K562 (cell line): ENCODE data around the gene PEAR1. TPM values are rescaled to one million over a fixed set of nuclear protein-coding genes. Genes with fewer than 3 reads are reported as not detected.

Experiments
- ARID1B ChIP-seq: fragments of 450-650 bp; IDR thresholded peaks from 2 replicates; pipeline ENCODE4 v1.6.1; 2016; ENCODE audit warnings: antibody characterized with exemption, mild to moderate bottlenecking, inconsistent platforms
- ATF1 ChIP-seq, 2 experiments: fragments of 450-650 bp in 1 of 2; IDR thresholded peaks; 2 replicates each; pipeline ENCODE4 v1.6.1; 2016; ENCODE audit warnings: missing compliant biosample characterization in 1 of 2, missing genetic modification characterization in 1 of 2
- HLTF ChIP-seq: fragments of 450-650 bp; IDR thresholded peaks from 2 replicates; pipeline ENCODE4 v1.6.1; 2016
- MTA1 ChIP-seq: fragments of 450-650 bp; IDR thresholded peaks from 2 replicates; pipeline ENCODE4 v1.6.1; 2017; ENCODE audit warnings: borderline replicate concordance
- ZBTB7A ChIP-seq: IDR thresholded peaks from 2 replicates; pipeline ENCODE4 v1.6.1; 2011; ENCODE audit warnings: low read depth, mild to moderate bottlenecking, low read length, moderate library complexity, borderline replicate concordance; ENCODE audit not compliant: control insufficient read depth
- polyA plus RNA-seq, 8 experiments: library from polyadenylated mRNA; depleted of rRNA in 4 of 8; stranded (reverse) in 5 of 8; unstranded in 3 of 8; fragments of >200 nt; fragmentation: Nextera tagmentation in 2 of 8; fragmentation: Illumina TruSeq in 1 of 8; extraction: Ambion mirVana in 2 of 8; extraction: Trizol in 1 of 8; gene quantifications; 2 replicates each; pipeline versions ENCODE4 v1.2.1 to v1.2.3, GENCODE V29; 2011 to 2014; ENCODE audit warnings: inconsistent platforms in 1 of 8, missing spikeins in 1 of 8
- total RNA-seq, 7 experiments: library from RNA; depleted of rRNA in 6 of 7; stranded (reverse); fragments of >200 nt in 6 of 7; fragmentation: Illumina TruSeq in 2 of 7; extraction: Trizol in 2 of 7; gene quantifications; 2 replicates each; pipeline versions ENCODE4 v1.2.1 to v1.2.3, GENCODE V29; 2011 to 2021; ENCODE audit warnings: low replicate concordance in 1 of 7
- TF ChIP-seq, protein P1 (sequence below), 2 experiments: fragments of 450-650 bp in 1 of 2; sonication (generic) in 1 of 2; formaldehyde crosslinking in 1 of 2; IDR thresholded peaks; 2 replicates each; pipeline versions ENCODE4 v1.7.1 to v1.9.0; 2016 to 2022; ENCODE audit warnings: inconsistent platforms in 1 of 2, mild to moderate bottlenecking in 1 of 2, missing genetic modification reagents in 1 of 2
- TF ChIP-seq, protein P2 (sequence below): fragments of 450-650 bp; formaldehyde crosslinking; IDR thresholded peaks from 2 replicates; pipeline ENCODE4 v1.4.0; 2022; ENCODE audit warnings: missing genetic modification characterization
- TF ChIP-seq, protein P3 (sequence below): fragments of 450-650 bp; formaldehyde crosslinking; IDR thresholded peaks from 2 replicates; pipeline ENCODE4 v1.4.0; 2020; ENCODE audit warnings: mild to moderate bottlenecking, moderate library complexity
- TF ChIP-seq, protein P4 (sequence below): fragments of 450-650 bp; formaldehyde crosslinking; IDR thresholded peaks from 2 replicates; pipeline ENCODE4 v1.4.0; 2022; ENCODE audit warnings: missing genetic modification characterization
- TF ChIP-seq, protein P5 (sequence below): IDR thresholded peaks from 2 replicates; pipeline ENCODE4 v1.6.1; 2016; ENCODE audit warnings: missing genetic modification characterization, missing compliant biosample characterization

PEAR1 gene
- total and polyA plus RNA-seq, 9 of the 15 experiments (the other 6 are each of a cell fraction or from before 2014, with no cell fraction given), result 0.87 to 13.9 (median 6.1) TPM

DNA sequence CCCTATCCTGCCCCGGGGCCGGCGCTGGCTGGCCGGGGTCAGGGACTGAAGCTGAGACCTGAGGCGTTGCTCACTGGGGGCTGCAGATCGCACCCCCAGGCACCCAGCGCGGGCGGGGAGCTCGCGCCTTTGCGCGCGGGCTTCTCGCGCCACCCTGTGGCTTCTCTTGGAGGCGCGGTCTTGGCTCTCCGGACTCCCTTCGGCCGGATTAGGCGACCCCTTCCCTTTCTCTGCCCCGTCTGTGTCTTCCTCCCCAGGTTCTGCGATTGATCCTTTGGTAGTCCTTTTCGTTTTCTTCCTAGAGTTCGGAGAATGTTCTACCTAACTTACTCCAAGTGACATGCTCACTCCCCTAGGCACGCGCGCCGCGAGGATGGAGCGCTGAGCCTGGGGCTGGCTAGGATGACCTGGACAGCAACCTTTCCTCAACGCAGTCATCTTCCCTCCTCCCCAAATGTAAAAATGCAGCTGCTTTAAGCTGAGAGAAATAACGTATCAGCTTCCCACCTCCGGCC lies 33.3 kb upstream of the PEAR1 start (continued):
- TF ChIP-seq, protein P1, sequence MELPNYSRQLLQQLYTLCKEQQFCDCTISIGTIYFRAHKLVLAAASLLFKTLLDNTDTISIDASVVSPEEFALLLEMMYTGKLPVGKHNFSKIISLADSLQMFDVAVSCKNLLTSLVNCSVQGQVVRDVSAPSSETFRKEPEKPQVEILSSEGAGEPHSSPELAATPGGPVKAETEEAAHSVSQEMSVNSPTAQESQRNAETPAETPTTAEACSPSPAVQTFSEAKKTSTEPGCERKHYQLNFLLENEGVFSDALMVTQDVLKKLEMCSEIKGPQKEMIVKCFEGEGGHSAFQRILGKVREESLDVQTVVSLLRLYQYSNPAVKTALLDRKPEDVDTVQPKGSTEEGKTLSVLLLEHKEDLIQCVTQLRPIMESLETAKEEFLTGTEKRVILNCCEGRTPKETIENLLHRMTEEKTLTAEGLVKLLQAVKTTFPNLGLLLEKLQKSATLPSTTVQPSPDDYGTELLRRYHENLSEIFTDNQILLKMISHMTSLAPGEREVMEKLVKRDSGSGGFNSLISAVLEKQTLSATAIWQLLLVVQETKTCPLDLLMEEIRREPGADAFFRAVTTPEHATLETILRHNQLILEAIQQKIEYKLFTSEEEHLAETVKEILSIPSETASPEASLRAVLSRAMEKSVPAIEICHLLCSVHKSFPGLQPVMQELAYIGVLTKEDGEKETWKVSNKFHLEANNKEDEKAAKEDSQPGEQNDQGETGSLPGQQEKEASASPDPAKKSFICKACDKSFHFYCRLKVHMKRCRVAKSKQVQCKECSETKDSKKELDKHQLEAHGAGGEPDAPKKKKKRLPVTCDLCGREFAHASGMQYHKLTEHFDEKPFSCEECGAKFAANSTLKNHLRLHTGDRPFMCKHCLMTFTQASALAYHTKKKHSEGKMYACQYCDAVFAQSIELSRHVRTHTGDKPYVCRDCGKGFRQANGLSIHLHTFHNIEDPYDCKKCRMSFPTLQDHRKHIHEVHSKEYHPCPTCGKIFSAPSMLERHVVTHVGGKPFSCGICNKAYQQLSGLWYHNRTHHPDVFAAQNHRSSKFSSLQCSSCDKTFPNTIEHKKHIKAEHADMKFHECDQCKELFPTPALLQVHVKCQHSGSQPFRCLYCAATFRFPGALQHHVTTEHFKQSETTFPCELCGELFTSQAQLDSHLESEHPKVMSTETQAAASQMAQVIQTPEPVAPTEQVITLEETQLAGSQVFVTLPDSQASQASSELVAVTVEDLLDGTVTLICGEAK (IDR thresholded peaks at IDR 0.05), result 0 out of 2 replicates have a peak, but pooled peaks have one; percentile 31
- TF ChIP-seq, protein P1 (CRISPR knock-in tag; IDR thresholded peaks at IDR 0.05), result no peak
- no peak for TF ChIP-seq ATF1 (CRISPR knock-in tag; IDR thresholded peaks at IDR 0.05)
- TF ChIP-seq ATF1 (tag; IDR thresholded peaks at IDR 0.05), result 0 out of 2 replicates have a peak, but pooled peaks have one; percentile 13
- peak; percentile 56; the same call in 1 of the 2 replicates for TF ChIP-seq MTA1
- TF ChIP-seq, protein P2, sequence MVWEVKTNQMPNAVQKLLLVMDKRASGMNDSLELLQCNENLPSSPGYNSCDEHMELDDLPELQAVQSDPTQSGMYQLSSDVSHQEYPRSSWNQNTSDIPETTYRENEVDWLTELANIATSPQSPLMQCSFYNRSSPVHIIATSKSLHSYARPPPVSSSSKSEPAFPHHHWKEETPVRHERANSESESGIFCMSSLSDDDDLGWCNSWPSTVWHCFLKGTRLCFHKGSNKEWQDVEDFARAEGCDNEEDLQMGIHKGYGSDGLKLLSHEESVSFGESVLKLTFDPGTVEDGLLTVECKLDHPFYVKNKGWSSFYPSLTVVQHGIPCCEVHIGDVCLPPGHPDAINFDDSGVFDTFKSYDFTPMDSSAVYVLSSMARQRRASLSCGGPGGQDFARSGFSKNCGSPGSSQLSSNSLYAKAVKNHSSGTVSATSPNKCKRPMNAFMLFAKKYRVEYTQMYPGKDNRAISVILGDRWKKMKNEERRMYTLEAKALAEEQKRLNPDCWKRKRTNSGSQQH (CRISPR knock-in tag), result no peak
- 0 out of 2 replicates have a peak, but pooled peaks have one; percentile 21 for TF ChIP-seq HLTF
- TF ChIP-seq ARID1B, result 0 out of 2 replicates have a peak, but pooled peaks have one; percentile 36
- TF ChIP-seq, protein P3, sequence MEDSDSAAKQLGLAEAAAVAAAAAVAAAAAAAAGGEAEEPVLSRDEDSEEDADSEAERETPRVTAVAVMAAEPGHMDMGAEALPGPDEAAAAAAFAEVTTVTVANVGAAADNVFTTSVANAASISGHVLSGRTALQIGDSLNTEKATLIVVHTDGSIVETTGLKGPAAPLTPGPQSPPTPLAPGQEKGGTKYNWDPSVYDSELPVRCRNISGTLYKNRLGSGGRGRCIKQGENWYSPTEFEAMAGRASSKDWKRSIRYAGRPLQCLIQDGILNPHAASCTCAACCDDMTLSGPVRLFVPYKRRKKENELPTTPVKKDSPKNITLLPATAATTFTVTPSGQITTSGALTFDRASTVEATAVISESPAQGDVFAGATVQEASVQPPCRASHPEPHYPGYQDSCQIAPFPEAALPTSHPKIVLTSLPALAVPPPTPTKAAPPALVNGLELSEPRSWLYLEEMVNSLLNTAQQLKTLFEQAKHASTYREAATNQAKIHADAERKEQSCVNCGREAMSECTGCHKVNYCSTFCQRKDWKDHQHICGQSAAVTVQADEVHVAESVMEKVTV (CRISPR knock-in tag), result peak; percentile 83
- TF ChIP-seq ZBTB7A, result peak; percentile 92; the same call in 1 of the 2 replicates
- TF ChIP-seq, protein P4, sequence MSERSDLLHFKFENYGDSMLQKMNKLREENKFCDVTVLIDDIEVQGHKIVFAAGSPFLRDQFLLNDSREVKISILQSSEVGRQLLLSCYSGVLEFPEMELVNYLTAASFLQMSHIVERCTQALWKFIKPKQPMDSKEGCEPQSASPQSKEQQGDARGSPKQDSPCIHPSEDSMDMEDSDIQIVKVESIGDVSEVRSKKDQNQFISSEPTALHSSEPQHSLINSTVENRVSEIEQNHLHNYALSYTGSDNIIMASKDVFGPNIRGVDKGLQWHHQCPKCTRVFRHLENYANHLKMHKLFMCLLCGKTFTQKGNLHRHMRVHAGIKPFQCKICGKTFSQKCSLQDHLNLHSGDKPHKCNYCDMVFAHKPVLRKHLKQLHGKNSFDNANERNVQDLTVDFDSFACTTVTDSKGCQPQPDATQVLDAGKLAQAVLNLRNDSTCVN, result no peak
- TF ChIP-seq, protein P5, sequence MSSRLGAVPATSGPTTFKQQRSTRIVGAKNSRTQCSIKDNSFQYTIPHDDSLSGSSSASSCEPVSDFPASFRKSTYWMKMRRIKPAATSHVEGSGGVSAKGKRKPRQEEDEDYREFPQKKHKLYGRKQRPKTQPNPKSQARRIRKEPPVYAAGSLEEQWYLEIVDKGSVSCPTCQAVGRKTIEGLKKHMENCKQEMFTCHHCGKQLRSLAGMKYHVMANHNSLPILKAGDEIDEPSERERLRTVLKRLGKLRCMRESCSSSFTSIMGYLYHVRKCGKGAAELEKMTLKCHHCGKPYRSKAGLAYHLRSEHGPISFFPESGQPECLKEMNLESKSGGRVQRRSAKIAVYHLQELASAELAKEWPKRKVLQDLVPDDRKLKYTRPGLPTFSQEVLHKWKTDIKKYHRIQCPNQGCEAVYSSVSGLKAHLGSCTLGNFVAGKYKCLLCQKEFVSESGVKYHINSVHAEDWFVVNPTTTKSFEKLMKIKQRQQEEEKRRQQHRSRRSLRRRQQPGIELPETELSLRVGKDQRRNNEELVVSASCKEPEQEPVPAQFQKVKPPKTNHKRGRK (tag), result peak; percentile 41; the same call in 1 of the 2 replicates
